Measurements from ENCODE around the gene DPP6. TPM values are rescaled to one million over a fixed set of nuclear protein-coding genes. Genes with fewer than 3 reads are reported as not detected.

Gene DPP6
- total RNA-seq, 2 donors from 2014 or later = not detected

GRCh38 chr7:154566877-154567276, 514.7 kb downstream of the DPP6 start:
- no peak for DNase-seq
- Mint-ChIP-seq H3K4me3 (no peak overlapping the region), H3K36me3 (ENCODE audit: insufficient read depth in 2 of 2) (no peaks in the 10 kb centered on the region), H3K27me3 (ENCODE audit: low read depth) (no peaks in the 10 kb centered on the region), H3K27ac (no peak overlapping the region), H3K4me1 (ENCODE audit: low read depth) (no peaks in the 10 kb centered on the region), H3K9me3 (peaks cover 2% of the 10 kb centered on the region in 2 donors)
- no peak for ATAC-seq (replicated peaks in 1 of 2)

- Mint-ChIP-seq H3K4me3 (no peak overlapping the region), H3K27me3 (ENCODE audit: low read depth) (no peaks in the 10 kb centered on the region), H3K9me3 (no peaks in the 10 kb centered on the region), H3K36me3 (ENCODE audit: insufficient read depth in 2 of 2) (no peaks in the 10 kb centered on the region), H3K27ac (no peak overlapping the region), H3K4me1 (ENCODE audit: low read depth) (no peaks in the 10 kb centered on the region)
- DNase-seq = no peak
- no peak for ATAC-seq (replicated peaks in 1 of 2)
Observed at GRCh38 chr7:154568346-154568745, 516.1 kb downstream of the DPP6 start.

- Mint-ChIP-seq H3K27ac (no peak overlapping the region), H3K4me3 (no peak overlapping the region), H3K4me1 (ENCODE audit: low read depth) (no peaks in the 10 kb centered on the region), H3K36me3 (ENCODE audit: insufficient read depth in 2 of 2) (no peaks in the 10 kb centered on the region), H3K27me3 (ENCODE audit: low read depth) (no peaks in the 10 kb centered on the region), H3K9me3 (no peaks in the 10 kb centered on the region)
- DNase-seq = no peak
- ATAC-seq (replicated peaks in 1 of 2) = no peak
Observed at GRCh38 chr7:154569916-154570315, 517.7 kb downstream of the DPP6 start.

GRCh38 chr7:154571772-154572171, 519.6 kb downstream of the DPP6 start:
- no peaks in the 10 kb centered on the region for H3K36me3 Mint-ChIP-seq (ENCODE audit: insufficient read depth in 2 of 2)
- ATAC-seq (replicated peaks in 1 of 2) (no peak), DNase-seq (no peak)
- H3K27me3 Mint-ChIP-seq (ENCODE audit: low read depth) = no peaks in the 10 kb centered on the region
- peaks cover 1% of the 10 kb centered on the region in 2 donors for H3K9me3 Mint-ChIP-seq
- no peaks in the 10 kb centered on the region for H3K4me1 Mint-ChIP-seq (ENCODE audit: low read depth)
- H3K27ac Mint-ChIP-seq = no peak overlapping the region
- H3K4me3 Mint-ChIP-seq = no peak overlapping the region

GRCh38 chr7:154574235-154574634, 522.0 kb downstream of the DPP6 start:
- Mint-ChIP-seq H3K4me3 (no peak overlapping the region), H3K27me3 (ENCODE audit: low read depth) (no peaks in the 10 kb centered on the region), H3K9me3 (peaks cover 1 to 3% of the 10 kb centered on the region in 2 donors), H3K27ac (no peak overlapping the region), H3K4me1 (ENCODE audit: low read depth) (no peaks in the 10 kb centered on the region), H3K36me3 (ENCODE audit: insufficient read depth in 2 of 2) (no peaks in the 10 kb centered on the region)
- ATAC-seq (replicated peaks in 1 of 2) (no peak), DNase-seq (no peak)

GRCh38 chr7:154575497-154575896, 523.3 kb downstream of the DPP6 start:
- H3K27ac Mint-ChIP-seq = no peak overlapping the region
- H3K4me3 Mint-ChIP-seq = no peak overlapping the region
- H3K4me1 Mint-ChIP-seq (ENCODE audit: low read depth) = no peaks in the 10 kb centered on the region
- peaks cover 3% of the 10 kb centered on the region in 2 donors for H3K9me3 Mint-ChIP-seq
- no peaks in the 10 kb centered on the region for H3K27me3 Mint-ChIP-seq (ENCODE audit: low read depth)
- ATAC-seq (replicated peaks in 1 of 2) = no peak
- H3K36me3 Mint-ChIP-seq (ENCODE audit: insufficient read depth in 2 of 2) = no peaks in the 10 kb centered on the region
- no peak for DNase-seq

GRCh38 chr7:154576604-154577003, 524.4 kb downstream of the DPP6 start:
- no peak overlapping the region for H3K27ac Mint-ChIP-seq
- H3K9me3 Mint-ChIP-seq = peaks cover 3% of the 10 kb centered on the region in 2 donors
- ATAC-seq (replicated peaks in 1 of 2) (no peak), DNase-seq (no peak)
- H3K4me3 Mint-ChIP-seq = no peak overlapping the region
- no peaks in the 10 kb centered on the region for H3K4me1 Mint-ChIP-seq (ENCODE audit: low read depth)
- no peaks in the 10 kb centered on the region for H3K36me3 Mint-ChIP-seq (ENCODE audit: insufficient read depth in 2 of 2)
- H3K27me3 Mint-ChIP-seq (ENCODE audit: low read depth) = no peaks in the 10 kb centered on the region

GRCh38 chr7:154577141-154577873, 525.1 kb downstream of the DPP6 start:
- Mint-ChIP-seq H3K27ac (no peak overlapping the region), H3K27me3 (ENCODE audit: low read depth) (no peaks in the 10 kb centered on the region), H3K4me1 (ENCODE audit: low read depth) (no peaks in the 10 kb centered on the region), H3K4me3 (no peak overlapping the region), H3K36me3 (ENCODE audit: insufficient read depth in 2 of 2) (no peaks in the 10 kb centered on the region), H3K9me3 (peaks cover 3% of the 10 kb centered on the region in 2 donors)
- ATAC-seq (replicated peaks in 1 of 2) = no peak
- DNase-seq = no peak

- no peak overlapping the region for H3K27ac Mint-ChIP-seq
- H3K27me3 Mint-ChIP-seq (ENCODE audit: low read depth) = no peaks in the 10 kb centered on the region
- DNase-seq = no peak
- H3K9me3 Mint-ChIP-seq = peaks cover 3% of the 10 kb centered on the region in 2 donors
- no peaks in the 10 kb centered on the region for H3K4me1 Mint-ChIP-seq (ENCODE audit: low read depth)
- H3K36me3 Mint-ChIP-seq (ENCODE audit: insufficient read depth in 2 of 2) = no peaks in the 10 kb centered on the region
- no peak for ATAC-seq (replicated peaks in 1 of 2)
- H3K4me3 Mint-ChIP-seq = no peak overlapping the region
Observed at GRCh38 chr7:154578336-154578735, 526.1 kb downstream of the DPP6 start.

GRCh38 chr7:154579711-154580110, 527.5 kb downstream of the DPP6 start:
- Mint-ChIP-seq H3K9me3 (peaks cover 3% of the 10 kb centered on the region in 2 donors), H3K27me3 (ENCODE audit: low read depth) (no peaks in the 10 kb centered on the region), H3K27ac (no peak overlapping the region), H3K36me3 (ENCODE audit: insufficient read depth in 2 of 2) (no peaks in the 10 kb centered on the region), H3K4me3 (no peak overlapping the region), H3K4me1 (ENCODE audit: low read depth) (no peaks in the 10 kb centered on the region)
- ATAC-seq (replicated peaks in 1 of 2) (no peak), DNase-seq (no peak)

GRCh38 chr7:154581251-154581890, 529.2 kb downstream of the DPP6 start:
- peaks cover 2 to 3% of the 10 kb centered on the region in 2 donors for H3K9me3 Mint-ChIP-seq
- no peaks in the 10 kb centered on the region for H3K4me1 Mint-ChIP-seq (ENCODE audit: low read depth)
- H3K27ac Mint-ChIP-seq = no peak overlapping the region
- ATAC-seq (replicated peaks in 1 of 2) = no peak
- no peaks in the 10 kb centered on the region for H3K36me3 Mint-ChIP-seq (ENCODE audit: insufficient read depth in 2 of 2)
- H3K27me3 Mint-ChIP-seq (ENCODE audit: low read depth) = no peaks in the 10 kb centered on the region
- no peak overlapping the region for H3K4me3 Mint-ChIP-seq
- DNase-seq = no peak

- H3K27ac Mint-ChIP-seq = no peak overlapping the region
- peaks cover 2% of the 10 kb centered on the region in 2 donors for H3K9me3 Mint-ChIP-seq
- H3K4me3 Mint-ChIP-seq = no peak overlapping the region
- ATAC-seq (replicated peaks in 1 of 2) (no peak), DNase-seq (no peak)
- H3K27me3 Mint-ChIP-seq (ENCODE audit: low read depth) = no peaks in the 10 kb centered on the region
- no peaks in the 10 kb centered on the region for H3K4me1 Mint-ChIP-seq (ENCODE audit: low read depth)
- H3K36me3 Mint-ChIP-seq (ENCODE audit: insufficient read depth in 2 of 2) = no peaks in the 10 kb centered on the region
Observed at GRCh38 chr7:154583454-154583853, 531.3 kb downstream of the DPP6 start.

GRCh38 chr7:154584352-154585252, 532.4 kb downstream of the DPP6 start:
- H3K4me1 Mint-ChIP-seq (ENCODE audit: low read depth) = no peaks in the 10 kb centered on the region
- H3K4me3 Mint-ChIP-seq = no peak overlapping the region
- no peak overlapping the region for H3K27ac Mint-ChIP-seq
- ATAC-seq (replicated peaks in 1 of 2) (no peak), DNase-seq (no peak)
- H3K27me3 Mint-ChIP-seq (ENCODE audit: low read depth) = no peaks in the 10 kb centered on the region
- no peaks in the 10 kb centered on the region for H3K36me3 Mint-ChIP-seq (ENCODE audit: insufficient read depth in 2 of 2)
- peaks cover 2% of the 10 kb centered on the region in 2 donors for H3K9me3 Mint-ChIP-seq
